Ishikawa (cell line): ENCODE measurements around the gene DCLRE1A.

Source experiments
- CREB1 ChIP-seq: IDR thresholded peaks from 2 replicates; pipeline ENCODE4 v1.6.1; 2012; ENCODE audit warnings: low read depth
- EP300 ChIP-seq: IDR thresholded peaks from 2 replicates; pipeline ENCODE4 v1.6.1; 2012; ENCODE audit warnings: borderline replicate concordance
- FOXM1 ChIP-seq: IDR thresholded peaks from 2 replicates; pipeline ENCODE4 v1.6.1; 2012; ENCODE audit warnings: low read depth, borderline replicate concordance
- TAF1 ChIP-seq: IDR thresholded peaks from 2 replicates; pipeline ENCODE4 v1.6.1; 2012; ENCODE audit warnings: low read depth, mild to moderate bottlenecking
- TEAD4 ChIP-seq: IDR thresholded peaks from 2 replicates; pipeline ENCODE4 v1.6.1; 2012
- TF ChIP-seq, protein P1 (sequence below): IDR thresholded peaks from 2 replicates; pipeline ENCODE4 v1.6.1; 2012

DNA sequence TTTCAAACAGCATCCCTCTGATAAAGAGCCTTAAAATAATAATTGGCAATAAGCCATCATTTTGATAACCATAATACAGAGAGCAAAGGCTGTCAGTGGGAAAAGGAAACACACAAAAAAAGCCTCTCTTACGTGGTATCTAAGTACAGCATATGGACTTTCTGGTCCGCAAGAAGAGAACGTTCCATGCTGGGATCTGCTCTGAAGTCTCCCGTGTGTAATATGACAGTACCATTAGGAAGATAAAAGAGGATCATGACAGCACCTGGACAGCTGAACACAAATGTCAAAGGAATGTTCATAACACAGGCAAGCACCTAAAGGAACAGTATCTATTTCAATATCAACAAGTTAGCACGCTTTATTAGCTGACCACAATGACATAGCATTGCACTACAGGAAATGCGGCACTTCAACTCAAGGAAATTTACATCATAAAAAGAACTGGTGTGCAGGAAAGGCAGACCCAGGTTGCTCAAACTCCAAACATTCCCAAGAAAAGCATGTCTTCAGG lies 9.9 kb downstream of the DCLRE1A start:
- TF ChIP-seq TAF1: no peak
- TF ChIP-seq CREB1: no peak
- TF ChIP-seq EP300: no peak
- TF ChIP-seq, protein P1, sequence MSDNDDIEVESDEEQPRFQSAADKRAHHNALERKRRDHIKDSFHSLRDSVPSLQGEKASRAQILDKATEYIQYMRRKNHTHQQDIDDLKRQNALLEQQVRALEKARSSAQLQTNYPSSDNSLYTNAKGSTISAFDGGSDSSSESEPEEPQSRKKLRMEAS: no peak
- no peak for TF ChIP-seq FOXM1
- TF ChIP-seq TEAD4: no peak
